HCT116 (cell line): ENCODE data around the gene KRTAP26-1. TPM values are rescaled to one million over a fixed set of nuclear protein-coding genes. Genes with fewer than 3 reads are reported as not detected.

Source experiments
- ATAC-seq: fragments of 200-7000 bp; cut with Tn5 transposase; 2 replicates; pipeline ENCODE4 v1.9.1; 2020; ENCODE audit warnings: mild to moderate bottlenecking, moderate library complexity
- BruUV-seq: library from RNA; stranded (reverse); fragments of 400-500 nt; replicated peaks from 2 replicates; lab custom pipeline; 2021; lab: Mats Ljungman, UMichigan
- CTCF ChIA-PET: fragments of 300-600 bp; sonication (Branson Sonifier 250); formaldehyde crosslinking; loops from one replicate; lab custom pipeline; 2021; ENCODE audit warnings: antibody characterized with exemption; lab: Charles Lee
- POLR2A ChIA-PET: fragments of 300-600, 350-600 bp; sonication (Branson Sonifier 250); formaldehyde crosslinking; loops from one replicate; lab custom pipeline; 2021; ENCODE audit warnings: antibody characterized with exemption; lab: Charles Lee
- RAD21 ChIA-PET, 2 experiments: fragments of 300-600 bp; sonication (Branson Sonifier 250); formaldehyde crosslinking; loops; one replicate each; lab custom pipeline; 2023; ENCODE audit warnings: low total read pairs in 2 of 2; ENCODE audit not compliant: uncharacterized antibody in 2 of 2, unreplicated experiment in 2 of 2, low non-redundant PET in 1 of 2; lab: Charles Lee
- DNase-seq: peaks from one replicate; pipeline ENCODE4 v3.0.0-alpha.2; 2010; ENCODE audit warnings: low read depth, low spot score
- H2AFZ ChIP-seq: fragments of 200-600 bp; shearing (Covaris generic), sonication (generic); 2 replicates; pipeline ENCODE4 v1.6.1; 2017; ENCODE audit warnings: low read depth, mixed run types, mixed read lengths, antibody characterized with exemption, low read length; ENCODE audit not compliant: poor library complexity, severe bottlenecking
- H3K27ac ChIP-seq: 2 replicates; pipeline ENCODE4 v1.5.1; 2012; ENCODE audit warnings: low read depth, low read length
- H3K27me3 ChIP-seq: fragments of 200-600 bp; sonication (generic); 2 replicates; pipeline ENCODE4 v1.6.1; 2016; ENCODE audit warnings: mixed run types, low read length, mixed read lengths; ENCODE audit not compliant: insufficient read depth
- H3K36me3 ChIP-seq, 2 experiments: fragments of 200-500 bp in 1 of 2; fragments of 200-600 bp in 1 of 2; sonication (Bioruptor generic) in 1 of 2; sonication (generic) in 1 of 2; 2 replicates each; pipeline versions ENCODE4 v1.5.1 to v1.6.1; 2014 to 2016; ENCODE audit warnings: low read length in 2 of 2, inconsistent platforms in 1 of 2, mixed read lengths in 1 of 2, mixed run types in 1 of 2; ENCODE audit not compliant: insufficient read depth in 2 of 2, control insufficient read depth in 1 of 2
- H3K4me1 ChIP-seq, 2 experiments: fragments of 200-600 bp in 1 of 2; sonication (generic) in 1 of 2; 2 replicates each; pipeline versions ENCODE4 v1.5.1 to v1.6.1; 2012 to 2017; ENCODE audit warnings: low read length in 2 of 2, inconsistent platforms in 1 of 2, mild to moderate bottlenecking in 1 of 2, mixed read lengths in 1 of 2, mixed run types in 1 of 2, moderate library complexity in 1 of 2; ENCODE audit not compliant: insufficient read depth in 2 of 2, control insufficient read depth in 1 of 2
- H3K4me2 ChIP-seq: fragments of 200-600 bp; sonication (generic); 2 replicates; pipeline ENCODE4 v1.6.1; 2017; ENCODE audit warnings: mixed run types, low read length, mixed read lengths
- H3K4me3 ChIP-seq, 2 experiments: fragments of 200-600 bp in 1 of 2; sonication (generic) in 1 of 2; replicated peaks in 1 of 2; 2 replicates each; pipeline ENCODE4 v1.5.1; 2011 to 2016; ENCODE audit warnings: low read length in 2 of 2, control low read depth in 1 of 2, low read depth in 1 of 2, mild to moderate bottlenecking in 1 of 2, mixed read lengths in 1 of 2, mixed run types in 1 of 2
- H3K79me2 ChIP-seq: fragments of 200-600 bp; sonication (generic); 2 replicates; pipeline ENCODE4 v1.6.1; 2017; ENCODE audit warnings: mild to moderate bottlenecking, mixed run types, low read length, moderate library complexity, mixed read lengths; ENCODE audit not compliant: insufficient read depth
- H3K9ac ChIP-seq: fragments of 200-600 bp; sonication (generic); 2 replicates; pipeline ENCODE4 v1.6.1; 2016; ENCODE audit warnings: low read length, mixed read lengths
- H3K9me2 ChIP-seq: fragments of 200-600 bp; sonication (generic), shearing (Covaris generic); 2 replicates; pipeline ENCODE4 v1.6.1; 2017; ENCODE audit warnings: mixed run types, mild to moderate bottlenecking, moderate library complexity; ENCODE audit not compliant: insufficient read depth
- H3K9me3 ChIP-seq, 2 experiments: fragments of 200-500 bp in 1 of 2; fragments of 200-600 bp in 1 of 2; sonication (Bioruptor generic) in 1 of 2; sonication (generic) in 1 of 2; 2 replicates each; pipeline ENCODE4 v1.6.1; 2014 to 2017; ENCODE audit warnings: low read length in 2 of 2, mixed read lengths in 2 of 2, inconsistent platforms in 1 of 2, low read depth in 1 of 2, mild to moderate bottlenecking in 1 of 2, mixed run types in 1 of 2, moderate library complexity in 1 of 2; ENCODE audit not compliant: control insufficient read depth in 1 of 2, insufficient read depth in 1 of 2
- H4K20me1 ChIP-seq: fragments of 200-600 bp; sonication (generic), shearing (Covaris generic); 2 replicates; pipeline ENCODE4 v1.6.1; 2017; ENCODE audit warnings: mixed run types, mild to moderate bottlenecking, moderate library complexity; ENCODE audit not compliant: insufficient read depth
- CBX3 ChIP-seq: IDR thresholded peaks from 2 replicates; pipeline ENCODE4 v1.6.1; 2012; ENCODE audit warnings: low read depth
- EGR1 ChIP-seq: IDR thresholded peaks from 2 replicates; pipeline ENCODE4 v1.6.1; 2012; ENCODE audit warnings: low read depth
- ELF1 ChIP-seq: IDR thresholded peaks from 2 replicates; pipeline ENCODE4 v1.6.1; 2012; ENCODE audit warnings: low read depth, borderline replicate concordance
- EZH2phosphoT487 ChIP-seq: fragments of 200-600 bp; IDR thresholded peaks from 2 replicates; pipeline ENCODE4 v1.6.1; 2018; ENCODE audit warnings: antibody characterized with exemption, borderline replicate concordance
- FOSL1 ChIP-seq: IDR thresholded peaks from 2 replicates; pipeline ENCODE4 v1.6.1; 2012; ENCODE audit warnings: low read depth
- JUND ChIP-seq: IDR thresholded peaks from 2 replicates; pipeline ENCODE4 v1.6.1; 2012
- POLR2A ChIP-seq: IDR thresholded peaks from 2 replicates; pipeline ENCODE4 v1.7.0; 2011; ENCODE audit warnings: borderline replicate concordance; ENCODE audit not compliant: insufficient read depth, insufficient read length; ENCODE audit errors: extremely low read depth
- POLR2AphosphoS5 ChIP-seq: IDR thresholded peaks from 2 replicates; pipeline ENCODE4 v1.6.1; 2011; ENCODE audit warnings: mild to moderate bottlenecking, low read depth, low read length, moderate library complexity
- SIN3A ChIP-seq: IDR thresholded peaks from 2 replicates; pipeline ENCODE4 v1.6.1; 2012; ENCODE audit warnings: low read depth
- SP1 ChIP-seq: IDR thresholded peaks from 2 replicates; pipeline ENCODE4 v1.6.1; 2012; ENCODE audit warnings: low read depth
- SRF ChIP-seq: IDR thresholded peaks from 2 replicates; pipeline ENCODE4 v1.6.1; 2012; ENCODE audit warnings: low read depth
- ZNF274 ChIP-seq: fragments of 200-500 bp; sonication (Bioruptor generic); IDR thresholded peaks from 2 replicates; pipeline ENCODE4 v1.6.1; 2014; ENCODE audit warnings: mild to moderate bottlenecking, low read depth, low read length, inconsistent platforms
- intact Hi-C: fragments of 100-400 bp; cut with micrococcal nuclease; formaldehyde crosslinking; loops from 2 replicates; pipeline ENCODE4 v1.10.0; 2022
- total RNA-seq: library from RNA; stranded (reverse); gene quantifications from one replicate; pipeline ENCODE4 v1.2.1, GENCODE V29; 2021; ENCODE audit not compliant: unreplicated experiment
- TF ChIP-seq, protein P1 (sequence below): IDR thresholded peaks from 2 replicates; pipeline ENCODE4 v1.6.1; 2012
- TF ChIP-seq, protein P2 (sequence below): IDR thresholded peaks from 2 replicates; pipeline ENCODE4 v1.6.1; 2011; ENCODE audit warnings: mild to moderate bottlenecking, low read length, moderate library complexity; ENCODE audit not compliant: insufficient replicate concordance; ENCODE audit errors: extremely low read depth
- TF ChIP-seq, protein P3 (sequence below): IDR thresholded peaks from 2 replicates; pipeline ENCODE4 v1.6.1; 2012; ENCODE audit warnings: low read depth
- TF ChIP-seq, protein P4 (sequence below), 3 experiments: fragments of 200-600 bp in 1 of 3; sonication (generic) in 1 of 3; IDR thresholded peaks in 2 of 3; conservative IDR thresholded peaks in 1 of 3; 2 replicates each; pipeline ENCODE4 v1.5.1; 2012 to 2017; ENCODE audit warnings: low read depth in 2 of 3, low read length in 2 of 3, antibody characterized with exemption in 1 of 3, borderline replicate concordance in 1 of 3, control low read depth in 1 of 3, mild to moderate bottlenecking in 1 of 3, mixed read lengths in 1 of 3, mixed run types in 1 of 3, moderate library complexity in 1 of 3; ENCODE audit not compliant: insufficient read depth in 1 of 3

Gene KRTAP26-1
- total RNA-seq, 1 experiment from 2014 or later, result not detected

DNA sequence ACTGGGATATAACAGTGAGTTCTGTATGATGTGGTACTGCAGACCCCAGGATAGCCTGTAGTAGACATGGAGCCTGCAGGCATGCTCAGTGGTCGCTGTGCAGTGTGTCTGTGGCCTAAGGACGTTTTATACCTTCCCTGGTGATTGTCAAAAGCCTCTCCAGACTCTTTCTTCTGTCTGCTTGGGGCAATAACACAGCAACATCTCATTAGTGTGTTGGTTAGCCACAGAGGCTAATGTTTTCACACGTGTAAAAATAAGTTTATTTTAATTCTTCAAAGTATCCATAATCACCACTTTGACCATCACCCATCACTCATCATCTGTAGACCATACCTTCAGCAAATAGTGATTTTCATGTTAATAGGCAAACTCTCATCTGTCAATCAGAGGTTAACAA, 37.3 kb downstream of the KRTAP26-1 start, which contains the start of gene KRTAP24-1:
KRTAP24-1 (minus strand) TSS at position 101 of the 400 bp plus-strand sequence; CDS start at position 83, 18 bp downstream.
- H2AFZ ChIP-seq, result no peak within 1 kb of the TSS

More for the DNA sequence above, 37.3 kb downstream of the KRTAP26-1 start, which contains the start of gene KRTAP24-1:
- CTCF ChIA-PET, result no interaction called here
- BruUV-seq, result no TSS peak
- H3K4me1 ChIP-seq, result no peaks in the 10 kb centered on the region
- H3K27me3 ChIP-seq, result no peaks in the 10 kb centered on the region
- H3K4me2 ChIP-seq, result no peak within 1 kb of the TSS
- no peak within 1 kb of the TSS for H3K9ac ChIP-seq
- ATAC-seq, result no peak
- H3K79me2 ChIP-seq, result no peaks in the 10 kb centered on the region
- intact Hi-C loops, result no loop called here
- H4K20me1 ChIP-seq, result no peaks in the 10 kb centered on the region
- H3K9me2 ChIP-seq, result no peaks in the 10 kb centered on the region
- no peaks in the 10 kb centered on the region for H3K36me3 ChIP-seq
- H3K4me3 ChIP-seq, result no peak within 1 kb of the TSS
- POLR2A ChIA-PET, result no interaction called here
- no peak for DNase-seq
- TF ChIP-seq SP1, result no peak
- TF ChIP-seq CBX3, result no peak
- no peak for TF ChIP-seq JUND
- no peak for TF ChIP-seq EZH2phosphoT487
- TF ChIP-seq ZNF274, result no peak
- TF ChIP-seq, protein P1, sequence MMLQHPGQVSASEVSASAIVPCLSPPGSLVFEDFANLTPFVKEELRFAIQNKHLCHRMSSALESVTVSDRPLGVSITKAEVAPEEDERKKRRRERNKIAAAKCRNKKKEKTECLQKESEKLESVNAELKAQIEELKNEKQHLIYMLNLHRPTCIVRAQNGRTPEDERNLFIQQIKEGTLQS, result no peak
- TF ChIP-seq, protein P2, sequence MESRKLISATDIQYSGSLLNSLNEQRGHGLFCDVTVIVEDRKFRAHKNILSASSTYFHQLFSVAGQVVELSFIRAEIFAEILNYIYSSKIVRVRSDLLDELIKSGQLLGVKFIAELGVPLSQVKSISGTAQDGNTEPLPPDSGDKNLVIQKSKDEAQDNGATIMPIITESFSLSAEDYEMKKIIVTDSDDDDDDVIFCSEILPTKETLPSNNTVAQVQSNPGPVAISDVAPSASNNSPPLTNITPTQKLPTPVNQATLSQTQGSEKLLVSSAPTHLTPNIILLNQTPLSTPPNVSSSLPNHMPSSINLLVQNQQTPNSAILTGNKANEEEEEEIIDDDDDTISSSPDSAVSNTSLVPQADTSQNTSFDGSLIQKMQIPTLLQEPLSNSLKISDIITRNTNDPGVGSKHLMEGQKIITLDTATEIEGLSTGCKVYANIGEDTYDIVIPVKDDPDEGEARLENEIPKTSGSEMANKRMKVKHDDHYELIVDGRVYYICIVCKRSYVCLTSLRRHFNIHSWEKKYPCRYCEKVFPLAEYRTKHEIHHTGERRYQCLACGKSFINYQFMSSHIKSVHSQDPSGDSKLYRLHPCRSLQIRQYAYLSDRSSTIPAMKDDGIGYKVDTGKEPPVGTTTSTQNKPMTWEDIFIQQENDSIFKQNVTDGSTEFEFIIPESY, result no peak
- TF ChIP-seq, protein P3, sequence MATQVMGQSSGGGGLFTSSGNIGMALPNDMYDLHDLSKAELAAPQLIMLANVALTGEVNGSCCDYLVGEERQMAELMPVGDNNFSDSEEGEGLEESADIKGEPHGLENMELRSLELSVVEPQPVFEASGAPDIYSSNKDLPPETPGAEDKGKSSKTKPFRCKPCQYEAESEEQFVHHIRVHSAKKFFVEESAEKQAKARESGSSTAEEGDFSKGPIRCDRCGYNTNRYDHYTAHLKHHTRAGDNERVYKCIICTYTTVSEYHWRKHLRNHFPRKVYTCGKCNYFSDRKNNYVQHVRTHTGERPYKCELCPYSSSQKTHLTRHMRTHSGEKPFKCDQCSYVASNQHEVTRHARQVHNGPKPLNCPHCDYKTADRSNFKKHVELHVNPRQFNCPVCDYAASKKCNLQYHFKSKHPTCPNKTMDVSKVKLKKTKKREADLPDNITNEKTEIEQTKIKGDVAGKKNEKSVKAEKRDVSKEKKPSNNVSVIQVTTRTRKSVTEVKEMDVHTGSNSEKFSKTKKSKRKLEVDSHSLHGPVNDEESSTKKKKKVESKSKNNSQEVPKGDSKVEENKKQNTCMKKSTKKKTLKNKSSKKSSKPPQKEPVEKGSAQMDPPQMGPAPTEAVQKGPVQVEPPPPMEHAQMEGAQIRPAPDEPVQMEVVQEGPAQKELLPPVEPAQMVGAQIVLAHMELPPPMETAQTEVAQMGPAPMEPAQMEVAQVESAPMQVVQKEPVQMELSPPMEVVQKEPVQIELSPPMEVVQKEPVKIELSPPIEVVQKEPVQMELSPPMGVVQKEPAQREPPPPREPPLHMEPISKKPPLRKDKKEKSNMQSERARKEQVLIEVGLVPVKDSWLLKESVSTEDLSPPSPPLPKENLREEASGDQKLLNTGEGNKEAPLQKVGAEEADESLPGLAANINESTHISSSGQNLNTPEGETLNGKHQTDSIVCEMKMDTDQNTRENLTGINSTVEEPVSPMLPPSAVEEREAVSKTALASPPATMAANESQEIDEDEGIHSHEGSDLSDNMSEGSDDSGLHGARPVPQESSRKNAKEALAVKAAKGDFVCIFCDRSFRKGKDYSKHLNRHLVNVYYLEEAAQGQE, result no peak
- TF ChIP-seq FOSL1, result no peak
- no peak for TF ChIP-seq POLR2A
- TF ChIP-seq, protein P4, sequence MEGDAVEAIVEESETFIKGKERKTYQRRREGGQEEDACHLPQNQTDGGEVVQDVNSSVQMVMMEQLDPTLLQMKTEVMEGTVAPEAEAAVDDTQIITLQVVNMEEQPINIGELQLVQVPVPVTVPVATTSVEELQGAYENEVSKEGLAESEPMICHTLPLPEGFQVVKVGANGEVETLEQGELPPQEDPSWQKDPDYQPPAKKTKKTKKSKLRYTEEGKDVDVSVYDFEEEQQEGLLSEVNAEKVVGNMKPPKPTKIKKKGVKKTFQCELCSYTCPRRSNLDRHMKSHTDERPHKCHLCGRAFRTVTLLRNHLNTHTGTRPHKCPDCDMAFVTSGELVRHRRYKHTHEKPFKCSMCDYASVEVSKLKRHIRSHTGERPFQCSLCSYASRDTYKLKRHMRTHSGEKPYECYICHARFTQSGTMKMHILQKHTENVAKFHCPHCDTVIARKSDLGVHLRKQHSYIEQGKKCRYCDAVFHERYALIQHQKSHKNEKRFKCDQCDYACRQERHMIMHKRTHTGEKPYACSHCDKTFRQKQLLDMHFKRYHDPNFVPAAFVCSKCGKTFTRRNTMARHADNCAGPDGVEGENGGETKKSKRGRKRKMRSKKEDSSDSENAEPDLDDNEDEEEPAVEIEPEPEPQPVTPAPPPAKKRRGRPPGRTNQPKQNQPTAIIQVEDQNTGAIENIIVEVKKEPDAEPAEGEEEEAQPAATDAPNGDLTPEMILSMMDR (IDR thresholded peaks at IDR 0.05 in 2 of 3, conservative IDR thresholded peaks at IDR 0.05 in 1 of 3; ENCODE audit: borderline replicate concordance in 1 of 3, insufficient read depth in 1 of 3, low read depth in 2 of 3, low read length in 2 of 3), result no peak
- TF ChIP-seq SIN3A, result no peak
- no peak for TF ChIP-seq SRF
- no peak for TF ChIP-seq POLR2AphosphoS5
- TF ChIP-seq EGR1, result no peak
- TF ChIP-seq ELF1, result no peak
- H3K27ac ChIP-seq, result no peak within 1 kb of the TSS
- RAD21 ChIA-PET, result no interaction called here
- H3K9me3 ChIP-seq, result peaks cover 4 to 53% of the 10 kb centered on the region in 2 experiments; a peak in 2 of 4 replicates
